K562 (cell line): Measurements from ENCODE around the gene USF2. TPM values are rescaled to one million over a fixed set of nuclear protein-coding genes. Genes with fewer than 3 reads are reported as not detected.

Source experiments
- KLF1 ChIP-seq: fragments of 450-650 bp; IDR thresholded peaks from 2 replicates; pipeline ENCODE4 v1.6.1; 2016; ENCODE audit warnings: missing genetic modification characterization, missing compliant biosample characterization
- POLR2AphosphoS5 ChIP-seq: IDR thresholded peaks from 2 replicates; pipeline ENCODE4 v1.6.1; 2011; ENCODE audit warnings: mild to moderate bottlenecking, low read depth, low read length, moderate library complexity; ENCODE audit not compliant: control insufficient read depth, insufficient read depth
- PRDM10 ChIP-seq: fragments of 450-650 bp; IDR thresholded peaks from 2 replicates; pipeline ENCODE4 v1.6.1; 2018; ENCODE audit not compliant: partially characterized antibody
- THAP12 ChIP-seq: fragments of 250-450 bp; sonication (Bioruptor Pico); IDR thresholded peaks from 2 replicates; pipeline ENCODE4 v1.9.0; 2021; ENCODE audit warnings: mild to moderate bottlenecking, inconsistent platforms
- polyA plus RNA-seq, 8 experiments: library from polyadenylated mRNA; depleted of rRNA in 4 of 8; stranded (reverse) in 5 of 8; unstranded in 3 of 8; fragments of >200 nt; fragmentation: Nextera tagmentation in 2 of 8; fragmentation: Illumina TruSeq in 1 of 8; extraction: Ambion mirVana in 2 of 8; extraction: Trizol in 1 of 8; gene quantifications; 2 replicates each; pipeline versions ENCODE4 v1.2.1 to v1.2.3, GENCODE V29; 2011 to 2014; ENCODE audit warnings: inconsistent platforms in 1 of 8, missing spikeins in 1 of 8
- total RNA-seq, 7 experiments: library from RNA; depleted of rRNA in 6 of 7; stranded (reverse); fragments of >200 nt in 6 of 7; fragmentation: Illumina TruSeq in 2 of 7; extraction: Trizol in 2 of 7; gene quantifications; 2 replicates each; pipeline versions ENCODE4 v1.2.1 to v1.2.3, GENCODE V29; 2011 to 2021; ENCODE audit warnings: low replicate concordance in 1 of 7

The USF2 gene
- total and polyA plus RNA-seq, 9 of the 15 experiments (the other 6 are each of a cell fraction or from before 2014, with no cell fraction given), result 0.27 to 93.7 (median 58.4) TPM

GRCh38 chr19:35279985-35280821, 11.4 kb downstream of the USF2 start (continued):
- TF ChIP-seq THAP12 (CRISPR knock-in tag) (no peak), POLR2AphosphoS5 (peak; percentile 14; the same call in 1 of the 2 replicates), KLF1 (tag) (no peak), PRDM10 (no peak)
